Loucy (cell line): ENCODE measurements around the gene CDH15.

Source experiments
- H2AFZ ChIP-seq: fragments of 200-600 bp; sonication (generic); 2 replicates; pipeline ENCODE4 v1.6.0; 2016; ENCODE audit warnings: antibody characterized with exemption, mild to moderate bottlenecking, low read length, moderate library complexity
- H3F3A ChIP-seq: fragments of 200-600 bp; 2 replicates; pipeline ENCODE4 v1.6.0; 2016; ENCODE audit warnings: antibody characterized with exemption, low read depth, mild to moderate bottlenecking
- H3K27me3 ChIP-seq: fragments of 200-600 bp; sonication (generic); 2 replicates; pipeline ENCODE4 v1.6.1; 2014; ENCODE audit warnings: low read length, mild to moderate bottlenecking; ENCODE audit not compliant: insufficient read depth, poor library complexity, severe bottlenecking
- H3K36me3 ChIP-seq: fragments of 200-600 bp; sonication (generic); 2 replicates; pipeline ENCODE4 v1.6.1; 2016; ENCODE audit warnings: low read length; ENCODE audit not compliant: insufficient read depth
- H3K4me1 ChIP-seq: fragments of 200-600 bp; sonication (generic); 2 replicates; pipeline ENCODE4 v1.5.1; 2014; ENCODE audit warnings: low read length, mild to moderate bottlenecking; ENCODE audit not compliant: insufficient read depth, poor library complexity, severe bottlenecking
- H3K4me2 ChIP-seq: fragments of 200-600 bp; sonication (generic); 2 replicates; pipeline ENCODE4 v1.6.0; 2014; ENCODE audit warnings: antibody characterized with exemption, low read length, low read depth, mild to moderate bottlenecking; ENCODE audit not compliant: poor library complexity, severe bottlenecking
- H3K4me3 ChIP-seq: fragments of 200-600 bp; sonication (generic); 2 replicates; pipeline ENCODE4 v1.5.1; 2014; ENCODE audit warnings: low read length, mild to moderate bottlenecking, mixed read lengths; ENCODE audit not compliant: poor library complexity, severe bottlenecking
- H3K79me2 ChIP-seq: fragments of 200-600 bp; sonication (generic); 2 replicates; pipeline ENCODE4 v1.6.1; 2014; ENCODE audit warnings: low read length; ENCODE audit not compliant: insufficient read depth
- H3K9ac ChIP-seq: fragments of 200-600 bp; sonication (generic); 2 replicates; pipeline ENCODE4 v1.6.0; 2014; ENCODE audit warnings: mild to moderate bottlenecking, low read depth, low read length, moderate library complexity; ENCODE audit not compliant: poor library complexity, severe bottlenecking
- H3K9me2 ChIP-seq: fragments of 200-600 bp; sonication (generic); replicated peaks from 2 replicates; pipeline ENCODE4 v1.6.1; 2016; ENCODE audit warnings: low read depth, low read length, mixed read lengths
- H3K9me3 ChIP-seq: fragments of 200-600 bp; sonication (generic); 2 replicates; pipeline ENCODE4 v1.6.1; 2014; ENCODE audit warnings: mild to moderate bottlenecking, antibody characterized with exemption, low read length, low read depth; ENCODE audit not compliant: insufficient read depth
- H4K20me1 ChIP-seq: fragments of 200-600 bp; sonication (generic); 2 replicates; pipeline ENCODE4 v1.6.0; 2014; ENCODE audit warnings: antibody characterized with exemption, low read length, mild to moderate bottlenecking; ENCODE audit not compliant: insufficient read depth, poor library complexity, severe bottlenecking
- EZH2phosphoT487 ChIP-seq: fragments of 200-600 bp; IDR thresholded peaks from 2 replicates; pipeline ENCODE4 v1.6.1; 2018; ENCODE audit warnings: antibody characterized with exemption, mild to moderate bottlenecking, moderate library complexity, borderline replicate concordance
- TF ChIP-seq, protein P1 (sequence below): fragments of 200-600 bp; sonication (generic); conservative IDR thresholded peaks from 2 replicates; pipeline ENCODE4 v1.5.1; 2014; ENCODE audit warnings: mild to moderate bottlenecking, antibody characterized with exemption, low read length

The CDH15 gene

DNA sequence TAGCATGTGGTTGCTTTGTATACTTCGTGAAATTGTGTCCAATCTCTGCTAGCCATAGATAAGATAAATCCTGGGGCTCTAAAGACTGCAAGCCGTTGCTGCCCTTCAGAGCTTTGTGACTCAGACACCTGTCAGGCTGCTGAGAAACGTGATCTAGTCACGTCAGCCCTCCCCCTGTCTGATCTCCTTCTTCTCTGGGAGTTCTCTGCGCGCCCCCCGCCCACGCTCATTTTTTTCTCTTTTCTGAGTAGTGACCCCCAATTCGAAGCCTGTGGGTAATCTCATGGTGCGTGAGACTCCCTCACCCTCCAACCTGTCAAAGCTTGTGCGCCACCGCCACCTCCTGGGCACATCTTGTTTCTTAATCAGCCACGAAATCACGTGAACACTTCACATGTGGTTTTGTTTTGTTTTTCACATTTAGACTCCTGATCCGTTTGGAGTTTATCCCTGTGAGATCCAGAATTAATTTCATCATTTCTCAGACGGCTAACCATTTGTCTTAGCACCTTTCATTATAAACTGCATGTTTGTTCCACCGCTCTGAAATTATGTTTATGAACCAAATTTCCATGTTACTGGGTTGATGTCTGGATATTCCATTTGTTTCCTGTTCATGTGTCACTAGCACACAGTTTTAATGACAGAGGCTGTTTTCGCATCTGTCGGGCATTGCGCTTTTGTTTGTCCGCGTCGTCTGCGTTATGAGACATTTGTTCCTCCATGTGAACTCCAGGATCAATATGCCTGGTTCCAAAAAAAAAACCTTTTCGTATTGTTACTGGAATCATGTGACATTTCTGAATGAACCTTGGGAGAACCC, 45.0 kb downstream of the CDH15 start:
- Histone ChIP-seq H3K9me3 (no peaks in the 10 kb centered on the region), H4K20me1 (no peaks in the 10 kb centered on the region), H2AFZ (no peak overlapping the region), H3K4me1 (peaks cover 2% of the 10 kb centered on the region), H3K36me3 (no peaks in the 10 kb centered on the region), H3K27me3 (no peaks in the 10 kb centered on the region), H3K4me3 (peak overlapping the region; percentile 75), H3K9ac (peak overlapping the region; percentile 75), H3K4me2 (peak overlapping the region; percentile 100), H3K79me2 (peaks cover 6% of the 10 kb centered on the region; the same call in 1 of the 2 replicates), H3F3A (no peaks in the 10 kb centered on the region), H3K9me2 (no peaks in the 10 kb centered on the region)
- no peak for TF ChIP-seq EZH2phosphoT487
- TF ChIP-seq, protein P1, sequence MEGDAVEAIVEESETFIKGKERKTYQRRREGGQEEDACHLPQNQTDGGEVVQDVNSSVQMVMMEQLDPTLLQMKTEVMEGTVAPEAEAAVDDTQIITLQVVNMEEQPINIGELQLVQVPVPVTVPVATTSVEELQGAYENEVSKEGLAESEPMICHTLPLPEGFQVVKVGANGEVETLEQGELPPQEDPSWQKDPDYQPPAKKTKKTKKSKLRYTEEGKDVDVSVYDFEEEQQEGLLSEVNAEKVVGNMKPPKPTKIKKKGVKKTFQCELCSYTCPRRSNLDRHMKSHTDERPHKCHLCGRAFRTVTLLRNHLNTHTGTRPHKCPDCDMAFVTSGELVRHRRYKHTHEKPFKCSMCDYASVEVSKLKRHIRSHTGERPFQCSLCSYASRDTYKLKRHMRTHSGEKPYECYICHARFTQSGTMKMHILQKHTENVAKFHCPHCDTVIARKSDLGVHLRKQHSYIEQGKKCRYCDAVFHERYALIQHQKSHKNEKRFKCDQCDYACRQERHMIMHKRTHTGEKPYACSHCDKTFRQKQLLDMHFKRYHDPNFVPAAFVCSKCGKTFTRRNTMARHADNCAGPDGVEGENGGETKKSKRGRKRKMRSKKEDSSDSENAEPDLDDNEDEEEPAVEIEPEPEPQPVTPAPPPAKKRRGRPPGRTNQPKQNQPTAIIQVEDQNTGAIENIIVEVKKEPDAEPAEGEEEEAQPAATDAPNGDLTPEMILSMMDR = peak; percentile 62

- peaks cover 6% of the 10 kb centered on the region; the same call in 1 of the 2 replicates for H3K79me2 ChIP-seq
- H3K36me3 ChIP-seq = no peaks in the 10 kb centered on the region
- H3K4me3 ChIP-seq = peak overlapping the region; percentile 75
- peak overlapping the region; percentile 100 for H3K4me2 ChIP-seq
- no peaks in the 10 kb centered on the region for H3K27me3 ChIP-seq
- no peaks in the 10 kb centered on the region for H3K9me2 ChIP-seq
- peak overlapping the region; percentile 90 for H2AFZ ChIP-seq
- H3K4me1 ChIP-seq = peaks cover 2% of the 10 kb centered on the region
- no peaks in the 10 kb centered on the region for H3K9me3 ChIP-seq
- no peak for TF ChIP-seq EZH2phosphoT487
- TF ChIP-seq, protein P1 = no peak
- H3F3A ChIP-seq = no peaks in the 10 kb centered on the region
- peak overlapping the region; percentile 75 for H3K9ac ChIP-seq
- H4K20me1 ChIP-seq = no peaks in the 10 kb centered on the region
Measured at GRCh38 chr16:89217138-89217387, 45.5 kb downstream of the CDH15 start.

GRCh38 chr16:89217388-89218191, 46.0 kb downstream of the CDH15 start, which contains the start of gene ZNF778:
Gene ZNF778, plus strand, starts transcription at chr16:89217703. Its CDS starts 3,425 bp downstream, at chr16:89221128.
- Histone ChIP-seq H3K4me3 (peak within 1 kb of the TSS; percentile 75), H4K20me1 (no peaks in the 10 kb centered on the region), H3K36me3 (no peaks in the 10 kb centered on the region), H3K9me2 (no peaks in the 10 kb centered on the region), H3K4me1 (peaks cover 2% of the 10 kb centered on the region), H3K4me2 (peak within 1 kb of the TSS; percentile 100), H3K27me3 (no peaks in the 10 kb centered on the region), H3F3A (no peaks in the 10 kb centered on the region), H3K79me2 (peaks cover 6% of the 10 kb centered on the region; the same call in 1 of the 2 replicates), H3K9ac (peak within 1 kb of the TSS; percentile 75), H3K9me3 (no peaks in the 10 kb centered on the region), H2AFZ (peak within 1 kb of the TSS; percentile 90)
- TF ChIP-seq, protein P1 = no peak
- no peak for TF ChIP-seq EZH2phosphoT487
